ENCODE results near the gene TNIK.

The TNIK gene

DNA sequence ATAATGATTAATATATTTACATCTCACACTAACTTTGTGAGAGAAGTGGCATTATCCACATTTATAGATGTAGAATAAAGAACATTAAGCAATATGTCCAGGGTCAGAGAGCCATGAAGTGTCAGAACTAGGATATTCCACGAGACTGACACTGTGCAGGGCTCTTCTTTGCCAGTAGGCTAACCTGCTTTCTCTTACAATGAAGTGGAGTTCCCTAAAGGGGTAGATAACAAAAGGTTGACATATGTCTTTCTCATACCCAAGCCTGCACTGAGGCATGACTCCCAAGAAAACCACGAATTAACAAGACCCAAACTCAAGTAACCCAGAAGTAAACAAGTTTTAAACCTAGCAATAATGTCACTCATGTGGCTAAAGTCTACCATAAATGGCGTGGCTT is 242.1 kb downstream of the TNIK start:
- DNase-seq, result no peak

DNA sequence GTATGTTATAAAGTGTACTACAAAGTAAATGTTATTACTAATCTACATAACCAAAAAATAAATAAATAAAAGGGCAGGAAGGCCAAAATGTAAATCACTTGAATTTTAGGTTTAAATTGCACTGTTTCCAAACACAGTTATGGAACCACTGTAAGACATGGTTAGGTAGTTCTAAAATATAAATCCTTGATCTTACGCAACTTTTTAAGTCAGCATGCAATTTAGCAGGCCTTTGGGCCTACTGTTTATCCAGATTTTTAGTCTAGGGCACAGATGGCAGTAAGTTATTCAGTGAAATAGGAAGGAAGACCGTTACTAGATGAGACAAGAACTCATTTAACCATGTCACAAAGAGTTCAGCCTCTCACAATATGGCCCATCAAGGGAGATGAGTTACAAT is 246.3 kb downstream of the TNIK start:
- no peak for DNase-seq

DNA sequence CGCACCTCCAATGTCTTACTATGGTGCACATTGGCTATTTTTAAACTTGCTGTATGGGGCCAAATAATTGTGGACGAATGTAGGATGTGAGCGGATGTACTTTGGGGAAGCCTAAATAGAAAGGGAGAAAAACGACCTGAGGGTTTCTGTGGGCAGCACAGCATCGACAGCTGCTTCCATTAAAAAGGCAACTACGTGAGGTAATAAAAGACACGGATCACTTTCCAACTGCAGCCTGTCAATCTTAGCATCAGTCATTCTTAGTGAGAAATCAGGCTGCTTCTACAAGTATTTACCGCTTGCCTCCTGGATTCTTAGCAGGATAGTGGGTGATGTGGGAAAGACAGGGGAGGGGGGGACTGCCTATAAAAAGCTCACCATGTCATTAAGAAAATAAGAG is 247.0 kb downstream of the TNIK start:
- DNase-seq, result no peak

DNA sequence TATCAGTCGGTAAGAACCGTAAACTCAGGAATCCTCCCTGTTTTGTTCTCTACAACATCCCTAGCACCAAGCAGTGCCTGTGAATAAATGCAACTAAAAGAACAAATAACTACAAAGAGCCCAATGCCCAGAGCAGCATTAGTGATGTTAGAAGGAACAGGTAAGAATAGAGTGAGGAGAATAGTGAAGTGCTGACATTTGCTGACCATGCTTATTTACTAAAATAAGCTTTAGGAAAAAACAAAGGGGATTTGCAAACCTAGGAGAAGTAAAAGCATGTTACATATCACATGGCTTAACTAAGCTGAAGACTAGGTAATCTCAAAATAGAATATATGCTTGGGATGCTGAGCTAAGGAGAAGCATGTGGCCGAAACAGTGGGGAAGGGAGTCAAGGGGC is 247.6 kb downstream of the TNIK start:
- DNase-seq, result no peak

DNA sequence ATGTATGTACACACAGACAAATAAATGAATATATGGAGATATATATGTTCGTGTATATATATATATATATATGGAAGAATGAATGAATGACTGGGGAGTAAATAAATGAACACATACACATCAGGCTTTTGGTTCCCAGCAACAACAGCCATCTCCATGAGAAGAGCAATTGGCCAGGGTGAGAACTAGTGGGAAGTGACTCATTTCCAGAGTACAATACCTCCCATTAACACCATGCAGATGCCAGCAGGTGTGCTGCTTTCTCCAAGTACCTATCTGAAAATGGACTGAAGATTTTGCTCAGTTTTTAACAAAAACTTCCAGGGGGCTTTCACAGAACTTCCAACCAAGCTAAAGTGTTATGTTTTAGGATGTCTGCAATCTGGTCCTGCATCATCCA is 253.9 kb downstream of the TNIK start:
- DNase-seq, result no peak

DNA sequence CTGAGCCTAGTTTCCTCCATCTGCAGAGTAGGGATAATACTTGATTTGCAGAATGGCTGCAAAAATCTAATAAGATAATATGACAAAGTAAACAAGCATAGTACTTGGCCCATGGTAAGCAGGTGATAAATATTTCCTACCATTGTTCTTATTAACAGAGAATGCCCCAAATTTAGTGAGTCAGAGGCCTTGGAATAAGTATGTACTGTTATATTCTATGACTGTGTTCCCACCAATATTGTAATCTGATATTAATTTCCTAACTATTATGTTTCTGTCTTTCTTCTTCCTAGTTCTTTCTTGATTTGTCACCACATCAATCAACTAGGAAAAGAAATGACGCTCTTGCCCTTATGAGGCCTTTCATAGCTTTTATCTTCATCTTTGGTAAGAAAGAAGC is 255.3 kb downstream of the TNIK start:
- no peak for DNase-seq

DNA sequence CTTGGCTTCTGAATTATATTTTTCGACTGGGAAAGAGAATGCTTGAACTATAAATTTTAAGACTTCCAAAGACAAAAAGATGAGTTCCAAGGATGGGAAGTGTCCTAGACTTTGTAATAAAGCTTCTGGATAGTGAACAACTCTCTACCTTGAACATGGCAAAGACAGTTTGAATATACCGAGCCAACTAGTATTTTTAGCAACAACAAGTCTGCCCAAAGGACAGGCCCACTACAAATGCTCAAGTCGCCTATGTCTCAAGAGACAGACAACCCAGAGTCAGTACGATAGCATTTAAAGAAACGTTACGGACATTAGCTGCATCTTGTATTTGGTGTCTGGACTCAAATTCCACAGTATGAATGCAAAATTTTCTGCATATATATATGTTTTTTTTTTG is 258.4 kb downstream of the TNIK start:
- DNase-seq, result no peak

DNA sequence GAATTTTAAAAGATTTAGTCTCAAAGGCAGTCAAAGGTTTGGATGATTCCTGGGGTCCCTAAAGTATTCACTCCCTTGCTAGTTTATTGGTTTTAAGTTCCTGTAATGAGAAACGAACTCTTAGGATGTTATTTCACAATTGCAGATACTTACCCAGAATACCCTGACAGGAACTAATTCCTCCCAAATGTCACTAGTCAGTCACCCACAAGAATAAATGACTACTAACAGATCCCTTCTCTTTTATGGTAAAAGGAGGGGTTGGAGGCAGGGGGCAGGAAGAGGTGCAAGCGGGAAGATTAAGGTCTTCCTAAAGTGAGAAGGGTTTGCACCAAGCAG is 259.5 kb downstream of the TNIK start:
- no peak for DNase-seq

DNA sequence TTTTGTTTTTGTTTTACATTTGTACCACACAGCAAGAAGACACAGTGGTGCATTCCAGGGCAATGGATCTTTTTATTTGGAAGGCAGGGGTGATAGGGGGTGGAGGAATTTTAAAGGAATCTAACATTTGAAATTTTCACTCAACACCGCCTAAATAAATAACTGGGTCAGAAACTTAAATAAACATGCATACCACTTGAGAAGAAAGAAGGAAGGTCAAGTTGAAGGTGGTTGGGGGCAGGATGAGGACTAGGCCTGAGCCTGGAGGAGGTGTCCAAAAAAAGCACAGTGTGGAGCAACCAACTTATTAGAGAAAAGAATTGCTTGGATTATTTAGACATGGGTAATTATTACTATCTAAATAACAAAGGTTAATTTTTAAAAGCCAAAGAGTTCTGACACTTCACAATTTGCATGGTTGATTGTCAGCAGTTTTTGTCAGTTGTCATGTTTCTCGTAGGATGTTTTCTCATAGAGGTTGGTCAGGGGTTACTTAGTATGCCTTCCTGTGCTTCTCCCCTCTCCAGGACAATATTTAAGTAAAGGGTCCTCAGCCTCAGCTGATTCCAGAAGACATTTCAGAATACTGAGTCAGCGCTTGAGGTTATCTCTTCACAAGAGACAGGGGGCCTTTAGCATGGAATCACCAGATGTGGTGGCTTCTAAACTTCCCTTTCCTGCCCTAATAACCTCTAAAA is 260.0 kb downstream of the TNIK start:
- no peak for DNase-seq

DNA sequence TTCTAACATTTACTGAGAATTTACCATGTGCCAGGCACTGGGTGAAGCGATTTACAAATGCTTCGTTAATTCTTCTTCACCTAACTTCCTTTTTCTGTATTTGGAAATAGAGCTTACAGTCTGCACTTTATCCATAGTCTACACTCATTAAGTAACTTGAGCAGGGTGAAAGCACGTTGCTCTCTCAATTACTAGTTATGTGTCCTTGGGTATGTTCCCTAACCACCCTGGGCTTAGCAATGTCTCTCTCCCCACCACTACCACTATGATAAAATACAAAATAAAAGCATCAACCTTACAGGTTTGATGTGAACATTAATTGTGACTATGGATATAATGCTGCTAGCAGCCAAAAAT is 260.8 kb downstream of the TNIK start:
- DNase-seq, result no peak

DNA sequence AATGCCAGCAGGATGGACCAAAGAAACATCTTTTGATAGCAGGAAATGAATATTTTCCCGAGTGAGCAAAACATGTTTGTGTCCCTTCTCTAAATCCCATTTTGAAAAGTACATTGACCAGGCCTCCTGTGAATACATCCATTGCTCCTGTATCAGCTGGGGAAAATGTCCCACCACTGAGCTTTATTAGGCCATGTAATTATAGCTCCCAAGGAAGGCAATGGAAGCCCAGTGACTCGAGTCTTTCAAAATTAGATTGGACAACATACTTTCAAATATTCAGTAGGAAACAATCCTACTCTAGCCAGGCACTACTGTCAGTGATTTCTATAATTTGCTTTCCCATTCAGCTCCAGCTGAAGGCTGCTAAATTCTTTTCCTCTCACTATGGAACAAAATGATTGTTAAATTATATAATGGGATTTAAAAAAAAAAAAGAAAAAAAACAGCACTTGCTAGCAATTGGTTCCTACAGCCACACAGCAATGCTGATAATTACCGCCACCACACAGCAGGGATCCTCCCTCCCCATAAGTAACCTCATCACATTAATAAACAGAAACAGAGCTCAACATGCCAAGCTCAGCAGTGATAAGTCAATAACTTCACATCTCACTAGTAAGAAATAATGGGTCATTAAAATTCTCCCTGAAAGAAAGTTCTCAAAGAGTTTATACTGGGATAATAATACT is 261.3 kb downstream of the TNIK start:
- no peak for DNase-seq

DNA sequence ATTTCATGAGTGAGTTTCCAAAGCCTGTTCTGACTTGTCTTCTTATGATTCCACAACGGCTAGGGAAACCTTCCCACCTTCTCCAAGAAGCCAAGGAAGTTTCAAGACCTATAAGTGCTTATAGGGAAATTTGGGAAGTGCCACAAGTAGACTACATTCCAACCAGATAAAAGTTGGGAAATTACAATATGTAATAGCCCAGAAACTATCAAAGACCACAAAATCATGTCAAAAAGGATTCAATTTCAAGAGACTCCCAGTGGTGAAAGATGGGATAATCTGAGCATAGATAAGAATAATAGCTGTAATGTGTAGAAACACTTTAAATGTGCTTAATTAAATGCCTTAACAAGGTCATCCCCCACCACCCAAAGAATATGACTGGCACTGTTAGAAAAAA is 264.5 kb downstream of the TNIK start:
- DNase-seq, result no peak

DNA sequence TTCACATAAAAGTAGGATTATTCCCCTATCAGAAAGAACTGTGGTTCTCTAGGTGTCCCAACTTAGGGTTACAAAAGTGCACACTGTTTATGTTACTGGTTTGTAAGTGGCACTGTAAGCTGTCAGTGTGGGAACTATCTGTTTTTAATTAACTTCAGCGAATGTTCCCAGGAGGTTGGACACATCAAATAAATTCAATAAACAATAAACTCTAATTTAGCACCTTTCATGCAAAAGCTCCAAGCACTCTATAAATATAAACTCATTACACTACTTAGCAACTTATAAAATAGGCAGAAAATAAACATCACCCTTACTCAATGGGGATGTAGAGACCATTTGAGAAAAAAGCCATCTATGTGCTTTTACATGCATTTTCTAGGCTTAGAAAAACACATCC is 265.2 kb downstream of the TNIK start:
- no peak for DNase-seq

DNA sequence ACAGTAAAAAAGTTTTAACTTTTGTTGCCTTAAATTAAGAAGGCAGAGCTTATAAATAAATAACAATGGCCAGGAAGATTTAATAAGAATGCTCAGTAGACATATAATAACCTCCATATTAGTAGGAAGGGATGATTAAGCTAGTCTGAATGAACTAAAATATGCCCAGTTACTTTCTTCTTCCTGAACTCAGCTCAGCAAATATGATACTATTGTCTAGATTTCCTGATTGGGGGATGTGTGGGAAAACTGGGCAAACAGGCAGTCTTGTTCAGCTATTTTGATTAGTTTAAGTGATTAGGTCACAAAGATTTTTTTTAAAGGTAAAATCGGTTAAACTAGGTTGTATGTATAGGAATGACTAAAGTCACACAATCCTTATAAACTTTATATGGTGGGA is 266.5 kb downstream of the TNIK start:
- DNase-seq, result no peak

DNA sequence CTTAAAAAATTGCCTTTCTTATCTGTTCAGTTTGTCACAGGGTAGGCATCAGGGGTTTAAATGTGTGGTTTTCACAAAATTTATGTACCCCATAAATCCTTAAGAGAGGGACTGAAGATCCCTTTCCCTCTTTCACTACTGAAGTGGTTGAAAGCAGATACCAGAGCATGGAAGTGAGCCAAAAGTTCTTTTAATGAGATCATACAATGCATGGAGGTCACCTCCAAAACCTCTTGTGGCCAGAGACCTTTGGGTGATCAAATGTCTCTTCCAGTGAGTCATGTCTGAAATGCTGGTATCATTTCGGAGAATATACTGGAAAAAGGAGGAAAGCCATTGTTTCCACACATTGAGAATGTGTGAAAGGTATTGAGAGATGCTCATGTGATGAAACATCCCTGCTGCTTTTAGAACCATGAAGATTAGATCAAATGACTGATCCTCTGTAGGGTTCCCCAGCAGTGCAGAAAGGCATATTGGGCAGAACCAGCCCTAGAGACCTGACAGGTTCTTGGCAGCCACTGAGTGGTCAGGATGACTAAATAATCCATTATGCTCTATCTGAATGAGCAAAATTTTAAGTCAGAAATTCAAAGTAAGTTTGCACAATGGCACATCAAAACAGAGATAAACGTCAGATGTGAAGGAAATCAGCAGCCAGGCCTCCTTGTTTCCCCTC is 267.9 kb downstream of the TNIK start:
- DNase-seq, result no peak

DNA sequence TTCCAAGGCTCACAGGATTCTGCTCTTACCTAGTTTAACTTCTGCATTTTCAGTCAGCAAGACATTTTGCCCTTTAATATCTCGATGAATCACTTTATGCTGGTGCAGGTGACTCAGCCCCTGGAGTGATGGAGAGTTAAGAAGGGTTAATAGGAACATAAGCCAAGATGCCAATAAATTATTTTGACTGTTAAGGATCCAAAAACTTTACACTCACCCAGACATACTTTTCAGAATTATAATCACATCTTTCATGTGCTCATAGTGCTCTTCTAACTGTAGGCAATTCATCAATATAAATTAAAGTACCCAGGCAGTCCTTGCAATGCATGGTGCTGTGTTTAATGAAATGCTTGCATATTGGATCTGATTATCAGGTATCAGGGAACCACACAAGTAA is 269.5 kb downstream of the TNIK start:
- no peak for DNase-seq

DNA sequence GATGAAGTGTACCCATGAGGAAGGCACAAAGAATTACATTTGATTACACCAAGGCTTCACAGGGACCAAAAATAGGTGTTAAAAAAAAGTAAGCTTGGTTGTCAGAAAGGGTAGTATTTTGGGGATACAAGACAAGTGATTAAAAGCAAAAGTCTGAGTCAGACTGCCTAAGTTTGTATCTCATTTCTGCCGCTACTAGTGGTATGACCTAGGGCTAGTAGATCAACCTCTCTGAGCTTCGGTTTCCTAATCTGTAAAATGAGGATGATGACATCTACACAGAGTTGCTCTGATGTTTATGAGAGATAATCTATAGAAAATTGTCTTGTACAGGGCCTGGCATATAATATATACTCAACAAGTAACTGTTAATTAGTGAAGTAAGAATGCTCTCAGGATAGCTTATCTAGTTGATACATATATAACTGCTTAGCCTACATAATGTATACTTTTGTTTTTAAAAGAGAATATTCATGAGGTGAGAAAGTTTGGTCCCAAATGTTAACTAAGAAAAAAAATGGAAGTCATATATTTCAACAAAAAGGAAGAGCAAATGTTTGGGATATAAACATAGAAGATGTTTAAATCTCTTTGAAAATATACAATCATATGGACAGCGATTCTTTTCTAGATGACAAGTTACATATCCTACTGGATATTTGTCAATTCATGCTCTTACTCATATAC is 270.7 kb downstream of the TNIK start:
- no peak for DNase-seq

DNA sequence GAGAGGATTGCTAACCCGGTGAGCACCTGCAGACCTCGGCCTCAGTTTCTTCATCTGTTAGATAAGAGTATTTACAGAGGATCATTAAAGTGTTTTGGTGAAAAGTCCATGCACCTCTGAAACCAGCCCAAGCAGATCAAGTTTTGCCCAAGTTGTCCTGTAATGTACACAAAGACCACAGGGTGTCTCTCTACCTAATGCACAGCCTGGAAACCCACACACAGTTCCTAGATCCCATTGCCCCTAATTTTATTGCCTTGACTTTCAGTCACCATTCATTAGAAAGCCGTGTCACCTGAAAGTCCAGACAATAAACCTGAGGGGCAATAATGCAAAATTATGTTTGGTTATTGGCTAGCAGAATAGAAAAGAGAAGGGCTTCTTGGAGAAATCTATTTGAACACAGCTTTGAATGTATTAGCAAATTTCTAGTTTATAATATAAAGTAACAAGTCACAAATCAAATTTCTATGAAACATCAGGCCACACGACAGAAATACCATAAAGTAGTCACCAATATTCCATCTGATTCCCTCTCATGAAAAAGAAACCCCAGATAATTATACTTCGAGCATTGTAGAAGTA is 272.4 kb downstream of the TNIK start:
- DNase-seq, result no peak

DNA sequence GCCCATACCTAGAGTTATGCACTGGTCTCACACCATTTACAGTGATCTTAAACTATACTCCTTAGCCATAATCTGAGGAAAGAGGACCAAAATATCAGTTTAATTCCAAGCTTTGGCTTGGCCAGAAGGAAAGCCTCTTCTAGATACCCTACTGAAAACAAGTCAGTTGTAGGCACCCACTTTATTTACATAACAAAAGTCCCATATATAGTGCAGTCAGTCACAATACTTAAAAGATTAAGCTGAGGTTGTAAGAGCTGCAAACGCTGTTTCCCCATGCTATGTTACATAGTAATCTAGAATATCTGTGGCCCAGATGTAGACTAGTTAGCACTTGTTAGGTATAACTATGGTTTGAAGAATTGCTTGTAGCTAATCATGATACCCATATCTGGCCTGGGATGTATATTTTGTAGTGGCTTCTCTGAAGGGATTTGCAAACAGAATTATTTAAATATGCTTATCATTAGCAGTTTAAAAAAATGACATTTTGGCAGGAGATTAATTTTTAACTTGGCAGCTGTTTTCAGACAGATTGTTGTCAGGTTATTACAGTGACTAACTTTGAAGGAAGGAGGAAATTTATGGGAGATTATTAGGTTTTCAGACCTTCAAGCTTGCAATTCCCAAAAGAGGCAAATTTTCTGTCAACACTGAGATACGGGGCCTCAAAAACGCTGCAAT is 273.2 kb downstream of the TNIK start:
- no peak for DNase-seq

DNA sequence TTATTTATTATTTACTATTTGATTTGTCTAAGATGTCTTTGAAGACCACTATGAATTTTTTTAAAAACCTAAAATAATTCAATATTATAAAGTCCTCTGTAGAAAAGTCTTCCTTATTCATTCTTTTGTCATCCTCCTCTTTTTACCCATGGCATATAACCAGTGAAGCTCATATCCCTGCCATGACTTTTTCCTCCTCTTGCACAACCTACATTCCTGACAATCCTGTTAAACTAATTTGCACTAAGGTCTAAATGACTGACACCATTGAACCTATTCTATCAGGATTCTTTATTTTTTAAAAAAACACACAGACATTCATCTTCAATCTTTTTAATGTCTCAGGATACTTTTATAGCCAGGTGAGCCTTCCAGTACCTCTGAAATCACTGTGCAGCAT is 273.8 kb downstream of the TNIK start:
- no peak for DNase-seq

DNA sequence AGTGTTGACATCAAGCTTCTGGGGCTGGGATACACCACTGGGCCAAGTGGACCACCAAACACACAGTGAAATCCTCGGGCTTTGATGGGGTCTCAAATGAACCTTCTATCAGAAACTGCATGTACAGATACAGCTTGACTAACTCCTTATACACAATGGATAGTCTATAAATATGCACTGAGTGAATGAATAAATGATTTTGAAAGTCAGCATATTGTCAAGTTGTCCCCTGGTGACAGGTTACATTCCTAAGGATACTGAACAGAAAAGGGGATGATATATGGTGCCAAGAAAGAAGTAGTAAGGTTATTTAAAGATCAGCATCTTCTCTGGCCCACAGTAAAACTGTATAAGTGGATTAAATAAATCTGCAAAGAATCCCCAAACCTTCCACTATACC is 274.2 kb downstream of the TNIK start:
- DNase-seq, result no peak

DNA sequence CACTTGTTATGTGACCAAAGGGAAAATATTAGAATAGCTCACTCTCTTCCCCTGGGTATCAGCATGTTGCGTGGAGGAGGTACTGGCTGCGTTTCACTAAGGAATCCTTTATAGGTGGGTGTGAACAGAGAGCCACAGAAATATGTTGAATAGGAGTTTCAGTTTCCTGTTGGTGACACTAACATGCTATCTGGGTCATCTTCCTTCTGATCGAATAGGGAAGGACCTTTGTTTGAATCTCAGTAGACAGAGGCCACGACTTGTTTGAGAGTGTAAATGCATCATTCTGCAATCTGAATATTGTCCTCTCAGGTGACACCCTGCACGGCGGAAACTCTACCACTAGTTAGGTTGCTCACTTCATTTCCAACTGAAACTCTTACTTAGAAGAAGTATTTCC is 275.8 kb downstream of the TNIK start:
- no peak for DNase-seq

DNA sequence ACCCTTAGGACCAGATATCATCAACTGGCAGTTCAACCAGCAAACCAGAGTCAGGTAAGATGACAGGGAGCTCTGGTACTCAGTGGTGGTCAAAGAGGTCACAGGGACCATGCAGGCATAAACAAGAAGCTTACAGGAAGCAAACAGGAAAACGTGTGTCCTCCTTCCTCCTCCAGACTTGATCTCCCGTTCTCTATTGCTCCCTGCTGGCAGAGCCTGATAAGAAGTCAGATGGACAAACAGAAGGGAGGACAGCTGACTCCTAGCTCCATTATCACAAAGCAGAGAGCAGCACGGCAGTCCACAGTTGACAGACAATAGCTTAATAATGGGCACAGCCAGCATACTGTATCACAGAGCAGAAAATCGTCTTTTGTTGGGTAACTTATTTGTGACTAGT is 277.2 kb downstream of the TNIK start:
- no peak for DNase-seq

All from NCI-H1930 (cell line).